Measurements from ENCODE around the gene MGME1. TPM values are rescaled to one million over a fixed set of nuclear protein-coding genes. Genes with fewer than 3 reads are reported as not detected.
"Not testable (repeated sequence)": the region's sequence is repeated elsewhere in the genome, so short reads cannot be mapped to it uniquely, and the experiment has no call there.

Gene MGME1
- total RNA-seq, 1 experiment from 2014 or later: 10.5 TPM

GRCh38 chr20:17958373-17959256 lies 10.2 kb upstream of the MGME1 start:
- Mint-ChIP-seq H3K36me3 (ENCODE audit: insufficient read depth, unreplicated experiment) (peaks cover 19% of the 10 kb centered on the region), H3K9me3 (ENCODE audit: low read depth, unreplicated experiment) (no peaks in the 10 kb centered on the region), H3K27ac (ENCODE audit: unreplicated experiment) (no peak overlapping the region), H3K27me3 (ENCODE audit: unreplicated experiment) (no peaks in the 10 kb centered on the region), H3K4me1 (ENCODE audit: low read depth, unreplicated experiment) (peaks cover 18% of the 10 kb centered on the region), H3K4me3 (ENCODE audit: low read depth, unreplicated experiment) (no peak overlapping the region)
- BruUV-seq (replicated peaks): no TSS peak
- TF ChIP-seq CTCF (IDR thresholded peaks at IDR 0.05; ENCODE audit: unreplicated experiment): no peak
- intact Hi-C loops (cut with micrococcal nuclease; ENCODE audit: unreplicated experiment): no loop called here
- CTCF ChIA-PET: no interaction called here
- no peak for DNase-seq

GRCh38 chr20:17959257-17959627 lies 9.6 kb upstream of the MGME1 start:
- peaks cover 19% of the 10 kb centered on the region for H3K36me3 Mint-ChIP-seq (ENCODE audit: insufficient read depth, unreplicated experiment)
- no peak for TF ChIP-seq CTCF (IDR thresholded peaks at IDR 0.05; ENCODE audit: unreplicated experiment)
- H3K9me3 Mint-ChIP-seq (ENCODE audit: low read depth, unreplicated experiment): no peaks in the 10 kb centered on the region
- intact Hi-C loops (cut with micrococcal nuclease; ENCODE audit: unreplicated experiment): no loop called here
- no peak for DNase-seq
- no TSS peak for BruUV-seq (replicated peaks)
- CTCF ChIA-PET: no interaction called here
- H3K4me3 Mint-ChIP-seq (ENCODE audit: low read depth, unreplicated experiment): no peak overlapping the region
- no peaks in the 10 kb centered on the region for H3K27me3 Mint-ChIP-seq (ENCODE audit: unreplicated experiment)
- H3K4me1 Mint-ChIP-seq (ENCODE audit: low read depth, unreplicated experiment): peaks cover 18% of the 10 kb centered on the region
- no peak overlapping the region for H3K27ac Mint-ChIP-seq (ENCODE audit: unreplicated experiment)

- H3K4me3 Mint-ChIP-seq (ENCODE audit: low read depth, unreplicated experiment); intact Hi-C loops (cut with micrococcal nuclease; ENCODE audit: unreplicated experiment); DNase-seq; CTCF ChIA-PET; H3K9me3 Mint-ChIP-seq (ENCODE audit: low read depth, unreplicated experiment); H3K27ac Mint-ChIP-seq (ENCODE audit: unreplicated experiment); H3K27me3 Mint-ChIP-seq (ENCODE audit: unreplicated experiment); BruUV-seq (replicated peaks): not testable (repeated sequence)
- peaks cover 18% of the 10 kb centered on the region for H3K4me1 Mint-ChIP-seq (ENCODE audit: low read depth, unreplicated experiment)
- peaks cover 11% of the 10 kb centered on the region for H3K36me3 Mint-ChIP-seq (ENCODE audit: insufficient read depth, unreplicated experiment)
These were observed 8.4 kb upstream of the MGME1 start for GRCh38 chr20:17960400-17960885.

- CTCF ChIA-PET: no interaction called here
- DNase-seq: no peak
- no peak overlapping the region for H3K27ac Mint-ChIP-seq (ENCODE audit: unreplicated experiment)
- H3K4me1 Mint-ChIP-seq (ENCODE audit: low read depth, unreplicated experiment): peaks cover 18% of the 10 kb centered on the region
- intact Hi-C loops (cut with micrococcal nuclease; ENCODE audit: unreplicated experiment): no loop called here
- H3K9me3 Mint-ChIP-seq (ENCODE audit: low read depth, unreplicated experiment): no peaks in the 10 kb centered on the region
- no peak overlapping the region for H3K4me3 Mint-ChIP-seq (ENCODE audit: low read depth, unreplicated experiment)
- no peaks in the 10 kb centered on the region for H3K27me3 Mint-ChIP-seq (ENCODE audit: unreplicated experiment)
- TF ChIP-seq CTCF (IDR thresholded peaks at IDR 0.05; ENCODE audit: unreplicated experiment): no peak
- no TSS peak for BruUV-seq (replicated peaks)
- peaks cover 17% of the 10 kb centered on the region for H3K36me3 Mint-ChIP-seq (ENCODE audit: insufficient read depth, unreplicated experiment)
These were observed 7.8 kb upstream of the MGME1 start for GRCh38 chr20:17960927-17961586.

GRCh38 chr20:17961587-17961940 lies 7.3 kb upstream of the MGME1 start:
- BruUV-seq (replicated peaks): no TSS peak
- no peaks in the 10 kb centered on the region for H3K27me3 Mint-ChIP-seq (ENCODE audit: unreplicated experiment)
- no peak overlapping the region for H3K27ac Mint-ChIP-seq (ENCODE audit: unreplicated experiment)
- no peak overlapping the region for H3K4me3 Mint-ChIP-seq (ENCODE audit: low read depth, unreplicated experiment)
- H3K36me3 Mint-ChIP-seq (ENCODE audit: insufficient read depth, unreplicated experiment): peaks cover 22% of the 10 kb centered on the region
- peaks cover 18% of the 10 kb centered on the region for H3K4me1 Mint-ChIP-seq (ENCODE audit: low read depth, unreplicated experiment)
- no peaks in the 10 kb centered on the region for H3K9me3 Mint-ChIP-seq (ENCODE audit: low read depth, unreplicated experiment)
- intact Hi-C loops (cut with micrococcal nuclease; ENCODE audit: unreplicated experiment): no loop called here
- CTCF ChIA-PET: no interaction called here
- no peak for DNase-seq
- no peak for TF ChIP-seq CTCF (IDR thresholded peaks at IDR 0.05; ENCODE audit: unreplicated experiment)
